ENCODE results near the gene CEACAM4. TPM values are rescaled to one million over a fixed set of nuclear protein-coding genes. Genes with fewer than 3 reads are reported as not detected.

CEACAM4 gene
- total RNA-seq, 2 donors from 2014 or later: 0.31 to 0.92 TPM

GRCh38 chr19:41570639-41571112, 56.2 kb downstream of the CEACAM4 start:
- DNase-seq (peak; percentile 72 to 80 (median 75)), ATAC-seq (peak; percentile 99)
- H3K9me3 ChIP-seq (ENCODE audit: control insufficient read depth, low read length, poor library complexity, severe bottlenecking): no peaks in the 10 kb centered on the region
- Mint-ChIP-seq H3K27ac (peak overlapping the region; percentile 19), H3K36me3 (ENCODE audit: low read depth) (no peaks in the 10 kb centered on the region), H3K4me1 (peaks cover 33% of the 10 kb centered on the region), H3K4me3 (no peak overlapping the region), H3K27me3 (no peaks in the 10 kb centered on the region)

GRCh38 chr19:41570179-41570578, 56.7 kb downstream of the CEACAM4 start:
- no peaks in the 10 kb centered on the region for H3K27me3 Mint-ChIP-seq
- peak overlapping the region; percentile 19 for H3K27ac Mint-ChIP-seq
- H3K4me1 Mint-ChIP-seq: peaks cover 30% of the 10 kb centered on the region
- ATAC-seq (no peak), DNase-seq (no peak)
- peaks cover 2% of the 10 kb centered on the region for H3K36me3 Mint-ChIP-seq (ENCODE audit: low read depth)
- no peak overlapping the region for H3K4me3 Mint-ChIP-seq
- H3K9me3 ChIP-seq (ENCODE audit: control insufficient read depth, low read length, poor library complexity, severe bottlenecking): no peaks in the 10 kb centered on the region

GRCh38 chr19:41569481-41570150, 57.3 kb downstream of the CEACAM4 start:
- ATAC-seq (no peak), DNase-seq (no peak)
- no peaks in the 10 kb centered on the region for H3K9me3 ChIP-seq (ENCODE audit: control insufficient read depth, low read length, poor library complexity, severe bottlenecking)
- Mint-ChIP-seq H3K4me1 (peaks cover 29% of the 10 kb centered on the region), H3K27ac (peak overlapping the region; percentile 19), H3K36me3 (ENCODE audit: low read depth) (peaks cover 2% of the 10 kb centered on the region), H3K4me3 (no peak overlapping the region), H3K27me3 (no peaks in the 10 kb centered on the region)

Other genes starting within 250 kb of the CEACAM4 start
- 10 to 100 TPM; 12.0 to 13.0 TPM for gene EXOSC5, start 229.7 kb downstream of the CEACAM4 start, total RNA-seq
- gene BCKDHA, start 229.3 kb downstream of the CEACAM4 start, total RNA-seq: 10 to 100 TPM; 13.2 to 14.7 TPM
- gene B3GNT8, start 199.7 kb downstream of the CEACAM4 start, total RNA-seq: 1 to 10 TPM; 3.4 to 4.8 TPM
- 10 to 100 TPM; 24.1 to 27.9 TPM for gene DMAC2, start 187.2 kb downstream of the CEACAM4 start, total RNA-seq
- gene ERICH4, start 183.9 kb downstream of the CEACAM4 start, total RNA-seq: not detected
- gene CEACAM21, start 50.9 kb downstream of the CEACAM4 start, total RNA-seq: 10 to 100 TPM; 40.5 to 44.4 TPM
- not detected for gene CEACAM7, start 61.2 kb upstream of the CEACAM4 start, total RNA-seq
- gene CEACAM5, start 81.6 kb upstream of the CEACAM4 start, total RNA-seq: not detected
- not detected for gene CEACAM6, start 128.5 kb upstream of the CEACAM4 start, total RNA-seq
- under 1 TPM in 1 of 2 donors, not detected in 1; 0.25 TPM for gene CEACAM3, start 169.5 kb upstream of the CEACAM4 start, total RNA-seq
- gene LYPD4, start 217.6 kb upstream of the CEACAM4 start, total RNA-seq: not detected
- not detected for gene DMRTC2, start 218.0 kb upstream of the CEACAM4 start, total RNA-seq
- gene RPS19, start 233.2 kb upstream of the CEACAM4 start, total RNA-seq: 1,000 to 10,000 TPM; 3,299 to 3,349 TPM